Activated naive CD4-positive, alpha-beta T cell treated with anti-CD3 and anti-CD28 coated beads, Interleukin-2, amount 50 U/mL, for 24 hours (primary cell): Measurements from ENCODE around the gene ARID1B.

Source experiments
- H3K27ac Mint-ChIP-seq: one replicate; pipeline ENCODE4 v1.8.0; 2021; ENCODE audit warnings: mild to moderate bottlenecking, mixed read lengths
- H3K27me3 Mint-ChIP-seq: one replicate; pipeline ENCODE4 v1.8.0; 2021; ENCODE audit warnings: mixed read lengths
- H3K36me3 Mint-ChIP-seq: one replicate; pipeline ENCODE4 v1.8.0; 2021; ENCODE audit warnings: mixed read lengths
- H3K4me1 Mint-ChIP-seq: one replicate; pipeline ENCODE4 v1.8.0; 2021; ENCODE audit warnings: mixed read lengths
- H3K4me3 Mint-ChIP-seq: one replicate; pipeline ENCODE4 v1.8.0; 2021; ENCODE audit warnings: mild to moderate bottlenecking, mixed read lengths
- H3K9me3 Mint-ChIP-seq: one replicate; pipeline ENCODE4 v1.8.0; 2021; ENCODE audit warnings: mixed read lengths

ARID1B gene

DNA sequence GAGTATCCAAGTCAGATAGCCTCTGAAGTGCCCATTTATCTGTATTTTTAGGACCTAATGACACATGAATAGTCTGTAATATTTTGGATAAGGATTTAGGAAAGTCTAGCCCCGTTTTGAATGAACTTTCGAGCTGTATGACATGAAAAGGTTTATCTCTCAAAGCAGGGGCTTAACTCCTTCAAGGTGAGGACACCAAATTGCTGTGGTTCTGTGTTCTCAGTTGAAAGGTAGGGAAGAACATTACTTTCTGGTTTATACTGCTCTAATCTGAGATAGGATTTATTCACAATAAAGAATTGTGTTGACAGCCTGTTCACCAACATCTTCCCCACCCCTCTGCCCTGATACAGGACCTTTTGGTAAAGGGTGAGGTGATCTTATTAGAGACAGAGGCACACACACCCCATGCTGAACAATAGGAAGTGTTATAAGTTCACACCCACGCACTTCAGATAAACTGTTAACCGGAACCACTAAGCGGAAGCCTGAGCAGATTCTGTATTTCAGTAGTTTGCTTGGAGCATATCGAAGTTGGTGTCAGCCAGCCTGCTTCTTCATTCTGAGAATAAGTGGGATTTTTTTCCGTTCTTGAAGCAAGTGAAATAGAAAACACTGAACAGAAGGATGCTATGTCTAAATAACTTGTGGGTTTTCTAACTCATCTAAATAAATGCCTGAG, 322.9 kb downstream of the ARID1B start:
- Mint-ChIP-seq H3K9me3 (no peaks in the 10 kb centered on the region), H3K4me3 (peak overlapping the region; percentile 73), H3K4me1 (peaks cover 74% of the 10 kb centered on the region), H3K36me3 (peaks cover 7% of the 10 kb centered on the region), H3K27ac (peak overlapping the region; percentile 96), H3K27me3 (no peaks in the 10 kb centered on the region)

DNA sequence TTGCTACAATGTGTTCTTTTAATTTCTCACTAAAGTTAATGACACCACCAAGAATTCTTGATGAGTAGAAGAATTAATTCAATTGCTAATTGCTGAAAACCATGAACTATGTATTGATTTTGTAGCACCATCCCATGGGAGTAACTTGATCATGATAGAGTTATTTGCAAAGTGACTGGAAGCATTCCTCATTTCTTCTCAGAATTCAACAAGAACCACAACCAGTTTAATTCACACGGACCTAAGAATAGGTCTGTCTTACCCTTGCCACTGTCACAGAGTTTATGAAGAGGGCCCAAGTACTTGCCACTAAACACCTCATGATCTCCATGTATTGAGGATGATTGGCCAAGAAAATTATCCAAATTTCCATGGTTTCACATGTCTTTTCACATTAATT, 324.0 kb downstream of the ARID1B start:
- peaks cover 76% of the 10 kb centered on the region for H3K4me1 Mint-ChIP-seq
- no peaks in the 10 kb centered on the region for H3K27me3 Mint-ChIP-seq
- H3K4me3 Mint-ChIP-seq, result no peak overlapping the region
- peaks cover 9% of the 10 kb centered on the region for H3K36me3 Mint-ChIP-seq
- peak overlapping the region; percentile 96 for H3K27ac Mint-ChIP-seq
- H3K9me3 Mint-ChIP-seq, result no peaks in the 10 kb centered on the region

DNA sequence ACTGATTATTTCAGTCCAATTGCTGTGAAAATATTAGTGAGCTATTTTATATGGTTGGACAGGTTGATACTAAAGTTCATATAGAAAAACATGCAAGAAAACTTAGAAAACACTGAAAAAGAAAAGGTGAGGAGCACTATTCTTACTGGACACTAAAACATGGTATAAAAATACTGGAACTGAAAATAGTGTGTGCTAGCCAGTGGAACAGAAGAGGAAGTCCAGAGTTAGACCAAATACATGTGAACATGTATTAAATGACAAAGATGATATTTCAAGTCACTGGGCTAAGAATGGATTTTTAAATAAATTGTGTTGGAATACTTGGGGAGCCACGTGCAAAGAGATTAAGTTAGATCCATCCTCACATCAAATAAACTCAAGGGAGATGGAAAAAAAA, 327.6 kb downstream of the ARID1B start:
- Mint-ChIP-seq H3K27ac (no peak overlapping the region), H3K27me3 (no peaks in the 10 kb centered on the region), H3K4me3 (no peak overlapping the region), H3K4me1 (peaks cover 72% of the 10 kb centered on the region), H3K9me3 (no peaks in the 10 kb centered on the region), H3K36me3 (peaks cover 7% of the 10 kb centered on the region)

DNA sequence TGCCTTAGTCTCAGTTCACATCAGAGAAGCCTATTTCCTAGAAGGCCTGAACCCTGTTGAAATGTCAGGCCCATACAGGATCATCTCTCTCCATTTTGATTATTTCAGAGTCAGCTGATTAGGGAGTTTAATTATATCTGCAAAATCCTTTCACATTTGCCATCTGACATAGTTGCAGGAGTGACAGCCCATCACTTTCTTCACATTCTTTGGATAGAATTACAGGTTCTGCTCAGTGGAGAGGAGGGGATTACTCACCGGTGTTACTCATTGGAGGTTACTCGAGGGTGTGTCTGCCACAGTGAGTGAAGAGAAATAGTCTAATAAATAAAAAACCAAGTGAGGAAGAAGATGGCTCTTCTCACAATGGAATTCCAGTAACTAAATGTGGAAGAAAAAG, 329.3 kb downstream of the ARID1B start:
- Mint-ChIP-seq H3K27ac (peak overlapping the region; percentile 68), H3K36me3 (peaks cover 13% of the 10 kb centered on the region), H3K27me3 (no peaks in the 10 kb centered on the region), H3K4me3 (no peak overlapping the region), H3K4me1 (peaks cover 58% of the 10 kb centered on the region), H3K9me3 (no peaks in the 10 kb centered on the region)

DNA sequence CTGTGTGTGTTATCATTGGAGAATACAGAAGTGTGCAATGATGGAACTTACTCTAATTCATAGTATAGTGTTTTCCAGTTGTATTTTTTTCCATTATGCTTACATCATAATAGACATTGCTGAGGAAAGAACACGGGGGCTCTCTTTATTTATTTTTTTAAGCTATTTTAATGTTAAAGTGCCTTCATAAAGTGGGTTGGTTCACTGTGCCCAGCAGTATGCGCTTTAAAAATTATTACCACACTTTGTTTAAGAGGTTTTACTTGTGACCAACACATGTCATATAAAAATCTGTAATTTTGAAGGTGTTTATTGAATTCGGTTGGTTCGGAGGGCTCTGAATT, 330.4 kb downstream of the ARID1B start:
- no peaks in the 10 kb centered on the region for H3K9me3 Mint-ChIP-seq
- H3K27ac Mint-ChIP-seq, result peak overlapping the region; percentile 32
- no peaks in the 10 kb centered on the region for H3K27me3 Mint-ChIP-seq
- peaks cover 49% of the 10 kb centered on the region for H3K4me1 Mint-ChIP-seq
- H3K4me3 Mint-ChIP-seq, result no peak overlapping the region
- peaks cover 18% of the 10 kb centered on the region for H3K36me3 Mint-ChIP-seq

DNA sequence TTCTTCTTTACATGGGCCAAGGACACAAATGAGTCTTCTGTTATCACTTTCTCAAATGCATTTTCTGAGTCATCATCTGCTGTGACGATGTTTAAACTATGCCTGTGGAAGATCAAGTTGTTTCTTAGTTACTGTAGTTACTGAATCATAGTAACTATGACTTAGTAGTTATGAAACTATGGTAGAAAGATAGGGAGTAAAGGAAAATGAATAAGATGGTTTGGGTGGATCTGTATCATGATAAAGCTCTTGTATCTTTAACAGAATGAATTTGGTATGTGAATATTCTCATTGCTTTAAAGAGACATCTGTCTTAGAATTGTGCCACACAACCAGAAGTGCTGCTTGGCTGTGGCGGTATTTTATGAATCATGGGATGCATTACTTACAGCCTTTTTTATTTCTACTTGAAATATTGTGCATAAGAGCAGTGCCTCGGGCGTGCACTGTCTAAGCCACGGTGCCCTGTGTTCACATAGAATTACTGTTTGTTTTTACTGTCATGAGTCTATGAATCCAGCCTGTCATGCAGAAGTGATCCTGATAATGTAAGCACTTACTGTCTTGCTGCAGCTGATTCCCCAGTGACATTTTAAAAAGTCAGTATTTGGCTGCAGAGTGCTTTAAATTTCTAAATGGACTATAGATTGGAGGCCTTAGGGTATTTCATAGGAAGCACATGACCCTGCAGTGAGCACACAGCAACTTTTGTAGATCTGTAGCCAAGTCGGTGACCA, 330.9 kb downstream of the ARID1B start:
- Mint-ChIP-seq H3K27ac (peak overlapping the region; percentile 32), H3K36me3 (peaks cover 18% of the 10 kb centered on the region), H3K27me3 (no peaks in the 10 kb centered on the region), H3K4me1 (peaks cover 45% of the 10 kb centered on the region), H3K9me3 (no peaks in the 10 kb centered on the region), H3K4me3 (no peak overlapping the region)

DNA sequence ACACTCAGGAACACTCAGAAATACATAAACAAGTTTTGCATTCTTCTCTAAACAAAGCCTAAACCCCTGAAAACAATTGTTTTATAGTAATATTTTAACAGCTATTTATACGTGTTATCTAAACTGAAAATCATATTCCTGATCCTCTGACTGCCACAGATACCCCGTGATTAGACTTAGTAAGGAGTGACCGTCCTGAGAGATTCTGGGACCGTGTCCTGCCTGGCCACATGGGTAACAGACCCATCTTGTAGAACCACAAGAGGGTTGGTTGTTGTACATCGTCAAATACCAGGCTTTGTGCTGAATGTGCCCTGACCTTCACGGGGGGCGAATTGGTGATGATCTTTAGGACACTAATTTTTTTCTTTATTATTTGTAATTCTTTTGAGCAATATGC, 331.7 kb downstream of the ARID1B start:
- peaks cover 22% of the 10 kb centered on the region for H3K36me3 Mint-ChIP-seq
- peaks cover 40% of the 10 kb centered on the region for H3K4me1 Mint-ChIP-seq
- no peaks in the 10 kb centered on the region for H3K27me3 Mint-ChIP-seq
- no peaks in the 10 kb centered on the region for H3K9me3 Mint-ChIP-seq
- no peak overlapping the region for H3K27ac Mint-ChIP-seq
- H3K4me3 Mint-ChIP-seq, result no peak overlapping the region

DNA sequence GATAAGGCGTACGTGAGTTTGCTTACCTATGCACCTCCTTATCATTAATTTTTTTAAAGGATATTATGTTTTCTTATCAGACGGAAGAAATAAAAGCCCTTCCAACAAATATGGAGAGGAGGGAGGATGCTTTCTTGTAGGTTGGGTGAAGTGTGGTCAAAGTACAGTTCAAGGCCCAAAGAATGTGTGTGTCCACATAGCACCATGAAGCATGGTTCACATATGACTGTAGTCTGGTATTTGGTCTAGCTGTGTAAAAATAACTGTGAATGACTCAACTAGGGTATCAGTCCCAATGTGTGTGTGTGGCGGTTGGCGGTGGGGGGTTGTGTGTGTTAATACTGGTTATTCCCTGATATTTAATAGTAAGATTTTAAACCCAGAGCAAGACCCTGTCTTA, 333.4 kb downstream of the ARID1B start:
- H3K4me3 Mint-ChIP-seq, result no peak overlapping the region
- peaks cover 22% of the 10 kb centered on the region for H3K36me3 Mint-ChIP-seq
- peaks cover 30% of the 10 kb centered on the region for H3K4me1 Mint-ChIP-seq
- no peaks in the 10 kb centered on the region for H3K27me3 Mint-ChIP-seq
- no peaks in the 10 kb centered on the region for H3K9me3 Mint-ChIP-seq
- H3K27ac Mint-ChIP-seq, result no peak overlapping the region

DNA sequence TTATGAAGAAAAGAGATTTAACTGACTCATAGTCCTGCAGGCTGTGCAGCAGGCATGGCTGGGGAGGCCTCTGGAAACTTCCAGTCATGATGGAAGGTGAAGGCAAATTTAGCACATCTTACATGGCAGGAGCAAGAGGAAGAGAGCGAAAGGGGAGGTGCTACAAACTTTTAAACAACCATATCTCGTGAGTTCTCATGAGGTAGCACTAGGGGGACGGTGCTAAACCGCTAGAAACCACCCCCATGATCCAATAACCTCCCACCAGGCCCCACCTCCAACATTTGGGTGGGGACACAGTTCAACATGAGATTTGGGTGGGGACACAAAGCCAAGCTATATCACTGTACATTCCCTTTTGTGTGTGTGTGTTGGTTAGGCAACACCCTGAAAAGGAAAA, 336.2 kb downstream of the ARID1B start:
- Mint-ChIP-seq H3K4me3 (no peak overlapping the region), H3K27ac (no peak overlapping the region), H3K9me3 (no peaks in the 10 kb centered on the region), H3K36me3 (peaks cover 22% of the 10 kb centered on the region), H3K4me1 (peaks cover 9% of the 10 kb centered on the region), H3K27me3 (no peaks in the 10 kb centered on the region)

DNA sequence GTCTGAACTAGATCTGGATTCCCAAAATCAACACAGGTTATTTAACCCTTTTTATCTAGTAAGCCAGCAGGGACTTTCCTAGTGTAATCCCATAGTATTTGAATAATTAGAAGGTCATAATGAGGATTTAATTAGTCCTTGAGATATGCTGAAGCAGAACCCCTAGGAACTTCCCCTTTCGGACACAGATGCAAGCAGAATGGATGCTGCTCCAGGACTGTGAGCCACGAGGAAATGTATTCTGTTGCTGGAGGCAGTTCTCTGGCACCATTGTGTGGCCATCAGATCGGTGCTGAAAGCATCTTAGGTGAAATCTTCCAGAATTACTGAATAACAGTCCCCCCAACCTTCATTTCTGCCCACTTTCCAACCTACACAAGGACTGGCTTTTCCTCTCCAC, 339.2 kb downstream of the ARID1B start:
- no peaks in the 10 kb centered on the region for H3K9me3 Mint-ChIP-seq
- H3K4me1 Mint-ChIP-seq, result peaks cover 19% of the 10 kb centered on the region
- H3K36me3 Mint-ChIP-seq, result peaks cover 25% of the 10 kb centered on the region
- no peak overlapping the region for H3K4me3 Mint-ChIP-seq
- H3K27me3 Mint-ChIP-seq, result no peaks in the 10 kb centered on the region
- H3K27ac Mint-ChIP-seq, result no peak overlapping the region

DNA sequence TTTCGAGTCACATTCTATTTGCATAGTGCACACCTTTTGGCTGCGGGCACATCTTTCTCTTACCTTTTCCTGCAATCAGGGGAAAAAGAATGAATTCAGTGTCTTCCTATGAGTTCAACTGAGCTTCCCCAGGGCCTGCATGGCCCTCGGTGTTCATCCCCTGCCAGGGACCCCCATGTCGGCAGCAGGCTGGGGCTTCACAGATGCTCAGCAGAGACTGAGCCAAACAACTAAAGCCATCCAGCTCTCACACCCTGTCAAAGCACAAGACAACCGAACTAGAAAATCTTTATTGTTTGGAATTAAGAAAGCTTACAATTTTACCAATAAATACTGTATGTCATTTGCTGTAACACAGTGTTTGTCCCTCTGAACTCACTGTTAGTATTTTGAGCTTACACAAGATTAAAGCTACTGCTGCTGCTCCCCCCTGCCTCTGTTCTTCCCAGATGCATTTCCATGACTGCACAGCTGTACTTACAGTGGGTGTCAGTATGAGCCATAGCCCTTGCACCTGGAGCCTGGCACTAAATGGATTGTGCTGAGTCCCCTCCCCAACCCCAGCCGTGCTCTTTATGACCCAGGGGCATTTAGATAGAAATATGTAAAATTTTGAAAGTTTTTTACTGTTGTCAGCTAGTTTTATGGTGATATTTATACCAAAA, 340.4 kb downstream of the ARID1B start:
- H3K36me3 Mint-ChIP-seq, result peaks cover 20% of the 10 kb centered on the region
- no peak overlapping the region for H3K27ac Mint-ChIP-seq
- H3K9me3 Mint-ChIP-seq, result no peaks in the 10 kb centered on the region
- H3K4me3 Mint-ChIP-seq, result no peak overlapping the region
- H3K4me1 Mint-ChIP-seq, result peaks cover 19% of the 10 kb centered on the region
- no peaks in the 10 kb centered on the region for H3K27me3 Mint-ChIP-seq

DNA sequence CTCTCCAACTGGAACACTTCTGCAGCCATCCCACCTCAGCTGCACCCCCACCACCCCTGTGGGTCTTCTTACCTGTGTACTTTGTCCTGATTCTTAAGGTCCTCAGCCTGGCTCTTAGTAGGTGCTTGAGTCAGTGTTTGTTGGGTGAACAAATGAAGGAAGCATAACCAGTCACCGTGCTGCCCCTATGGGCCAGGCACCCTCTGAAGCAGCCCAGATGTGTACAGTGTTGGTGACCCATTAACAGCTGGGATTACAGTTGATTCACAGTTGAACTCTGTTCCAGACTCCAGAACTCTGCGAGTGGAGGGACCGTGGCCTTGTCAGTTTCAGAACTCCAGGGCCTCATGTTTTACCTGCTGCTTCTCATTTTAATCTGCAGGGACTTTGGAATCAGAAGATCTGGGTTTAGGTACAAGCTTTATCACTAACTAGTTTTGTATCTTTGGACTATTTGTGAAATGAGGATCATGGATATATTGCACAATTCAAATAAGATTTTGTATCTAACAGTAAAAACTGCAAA, 342.4 kb downstream of the ARID1B start:
- Mint-ChIP-seq H3K27ac (no peak overlapping the region), H3K4me3 (no peak overlapping the region), H3K36me3 (peaks cover 13% of the 10 kb centered on the region), H3K9me3 (no peaks in the 10 kb centered on the region), H3K4me1 (peaks cover 22% of the 10 kb centered on the region), H3K27me3 (no peaks in the 10 kb centered on the region)

DNA sequence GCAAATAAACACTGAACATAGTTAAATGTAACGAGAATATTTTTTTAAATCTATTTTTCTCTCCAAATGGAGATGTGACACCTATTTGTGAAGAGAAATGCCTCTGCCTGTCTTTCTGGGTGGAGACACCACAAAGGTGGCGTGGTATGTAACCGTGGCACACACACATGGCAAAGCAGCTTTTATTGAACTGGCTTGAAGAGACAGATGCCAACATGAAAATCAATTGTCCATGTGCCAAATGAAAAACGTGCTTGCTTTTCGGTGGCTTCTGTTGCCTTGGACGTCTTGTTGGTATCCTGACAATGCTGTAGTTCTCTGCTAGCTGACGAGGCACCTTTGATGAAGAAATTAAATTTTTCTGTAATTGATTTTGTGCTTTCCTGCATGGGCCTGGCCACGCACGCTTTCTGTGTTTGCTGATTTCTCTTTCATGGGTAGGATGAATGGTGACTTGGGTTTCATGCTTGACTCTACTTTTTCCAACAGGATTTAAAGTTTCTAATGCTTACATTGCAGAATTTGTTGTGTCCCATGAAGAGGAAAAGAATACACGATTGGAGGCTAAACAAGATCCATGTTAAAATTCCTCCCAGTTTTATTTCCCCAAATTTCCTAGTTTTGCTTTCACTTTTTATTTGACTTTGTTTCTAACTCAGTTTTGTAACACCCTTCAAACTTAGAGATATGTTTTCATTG, 343.5 kb downstream of the ARID1B start:
- Mint-ChIP-seq H3K27me3 (no peaks in the 10 kb centered on the region), H3K9me3 (no peaks in the 10 kb centered on the region), H3K4me3 (no peak overlapping the region), H3K4me1 (peaks cover 26% of the 10 kb centered on the region), H3K36me3 (peaks cover 11% of the 10 kb centered on the region), H3K27ac (no peak overlapping the region)

DNA sequence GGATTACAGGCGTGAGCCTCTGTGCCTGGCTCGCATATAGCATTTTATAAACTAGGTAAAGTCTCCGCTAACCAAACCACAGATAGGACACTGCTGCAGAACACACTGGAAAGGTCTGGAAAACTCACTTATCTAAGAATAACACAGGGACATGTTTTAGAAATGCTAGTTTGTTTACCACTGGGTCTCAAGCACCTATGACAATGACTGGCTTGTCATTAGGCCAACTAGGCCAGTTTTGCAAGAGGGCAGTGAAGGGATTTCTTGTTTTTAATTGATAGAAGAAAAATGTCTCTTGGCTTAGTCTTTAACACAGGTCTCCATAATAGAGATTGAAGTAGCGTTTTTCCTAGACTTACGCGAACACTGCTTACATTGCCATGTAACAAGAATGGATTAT, 344.7 kb downstream of the ARID1B start:
- H3K4me1 Mint-ChIP-seq, result peaks cover 26% of the 10 kb centered on the region
- peaks cover 11% of the 10 kb centered on the region for H3K36me3 Mint-ChIP-seq
- H3K9me3 Mint-ChIP-seq, result no peaks in the 10 kb centered on the region
- H3K27ac Mint-ChIP-seq, result no peak overlapping the region
- no peak overlapping the region for H3K4me3 Mint-ChIP-seq
- H3K27me3 Mint-ChIP-seq, result no peaks in the 10 kb centered on the region

DNA sequence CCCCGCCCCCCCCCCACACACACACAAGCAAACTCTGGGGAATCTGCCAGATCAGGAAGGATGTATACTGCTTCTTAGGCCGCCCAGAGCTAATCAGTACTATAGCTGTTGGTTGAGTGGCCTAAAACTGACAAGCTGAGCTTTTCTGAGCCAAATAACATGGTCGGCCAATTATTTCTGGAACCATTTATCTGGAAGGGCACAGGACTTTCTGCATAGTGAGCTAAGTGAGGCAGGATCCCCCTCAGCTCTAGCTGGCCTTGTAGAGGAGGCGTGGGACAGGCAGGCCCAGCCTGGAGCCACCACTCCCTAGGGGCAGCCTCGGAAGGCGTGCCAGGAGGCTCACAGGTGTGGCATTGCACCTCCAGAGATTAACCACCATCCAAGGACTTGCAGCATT, 346.1 kb downstream of the ARID1B start:
- H3K36me3 Mint-ChIP-seq, result peaks cover 11% of the 10 kb centered on the region
- H3K4me1 Mint-ChIP-seq, result peaks cover 29% of the 10 kb centered on the region
- H3K4me3 Mint-ChIP-seq, result no peak overlapping the region
- H3K27ac Mint-ChIP-seq, result no peak overlapping the region
- H3K27me3 Mint-ChIP-seq, result no peaks in the 10 kb centered on the region
- H3K9me3 Mint-ChIP-seq, result no peaks in the 10 kb centered on the region
